HG03378 (cell line): ENCODE results near the gene ADIG.
"Not testable (repeated sequence)": the region's sequence is repeated elsewhere in the genome, so short reads cannot be mapped to it uniquely, and the experiment has no call there.

Experiments used
- ATAC-seq: cut with Tn5 transposase; IDR thresholded peaks from one replicate; pipeline ENCODE4 v1.9.1; 2021; ENCODE audit warnings: mild to moderate bottlenecking, moderate library complexity; ENCODE audit not compliant: unreplicated experiment

ADIG gene

GRCh38 chr20:38569747-38570525 is 11.1 kb upstream of the ADIG start:
- no peak for ATAC-seq

- no peak for ATAC-seq
Observed at GRCh38 chr20:38573413-38573812, 7.6 kb upstream of the ADIG start.

- ATAC-seq = no peak
Observed at GRCh38 chr20:38579219-38579910, 1.6 kb upstream of the ADIG start.

- ATAC-seq = no peak
Observed at GRCh38 chr20:38579921-38580320, 1.1 kb upstream of the ADIG start.

- ATAC-seq = no peak
Observed at GRCh38 chr20:38581830-38582358, 897 bp downstream of the ADIG start.

GRCh38 chr20:38583306-38583705 is 2.3 kb downstream of the ADIG start:
- no peak for ATAC-seq

- ATAC-seq = no peak
Observed at GRCh38 chr20:38584099-38584763, 3.2 kb downstream of the ADIG start.

GRCh38 chr20:38585404-38586180 is 4.6 kb downstream of the ADIG start:
- no peak for ATAC-seq

- no peak for ATAC-seq
Observed at GRCh38 chr20:38586181-38586525, 5.2 kb downstream of the ADIG start.

- no peak for ATAC-seq
Observed at GRCh38 chr20:38588303-38588702, 7.3 kb downstream of the ADIG start.

- no peak for ATAC-seq
Observed at GRCh38 chr20:38589351-38589750, 8.4 kb downstream of the ADIG start.

GRCh38 chr20:38589967-38590675 is 9.1 kb downstream of the ADIG start:
- ATAC-seq = no peak

GRCh38 chr20:38590676-38591473 is 9.9 kb downstream of the ADIG start:
- no peak for ATAC-seq

GRCh38 chr20:38591474-38592410 is 10.7 kb downstream of the ADIG start:
- ATAC-seq = no peak

GRCh38 chr20:38592411-38592790 is 11.4 kb downstream of the ADIG start:
- not testable (repeated sequence) for ATAC-seq

- ATAC-seq = not testable (repeated sequence)
Observed at GRCh38 chr20:38594281-38594680, 13.3 kb downstream of the ADIG start.

GRCh38 chr20:38595886-38596285 is 14.9 kb downstream of the ADIG start:
- not testable (repeated sequence) for ATAC-seq

- ATAC-seq = no peak
Observed at GRCh38 chr20:38599410-38599882, 18.4 kb downstream of the ADIG start.
